A549 (cell line): Measurements from ENCODE around the gene KCNN1. TPM values are rescaled to one million over a fixed set of nuclear protein-coding genes. Genes with fewer than 3 reads are reported as not detected.
A peak's percentile ranks its signal among the peaks of the same experiment; 100 is the strongest.

Experiments
- ATAC-seq, 2 experiments: fragments of 200-7000 bp in 1 of 2; fragments of >200 bp in 1 of 2; cut with Nextera tagmentation in 1 of 2; cut with Tn5 transposase in 1 of 2; 3 replicates each; pipeline versions ENCODE4 v1.8.0 to v1.9.1; 2018 to 2020; ENCODE audit warnings: mild to moderate bottlenecking in 1 of 2, moderate library complexity in 1 of 2
- CTCF ChIA-PET: fragments of 300-600 bp; sonication (Branson Sonifier 250); formaldehyde crosslinking; extraction: SDS; loops from one replicate; lab custom pipeline; 2021; ENCODE audit warnings: antibody characterized with exemption, inconsistent platforms; lab: Yijun Ruan, JAX
- POLR2A ChIA-PET: fragments of 350-600 bp; formaldehyde crosslinking; extraction: SDS; loops from one replicate; lab custom pipeline; 2021; ENCODE audit warnings: antibody characterized with exemption, inconsistent platforms; lab: Yijun Ruan, JAX
- DNase-seq, 2 experiments: peaks; one replicate each; pipeline versions ENCODE4 v3.0.0 to v3.0.0-alpha.2; 2011 to 2016; ENCODE audit warnings: low read depth in 1 of 2, low spot score in 1 of 2
- FAIRE-seq: peaks from 2 replicates; lab custom pipeline; 2011; peaks lifted over from hg19 to GRCh38; lab: Jason Lieb, UNC
- H3K27ac ChIP-seq, 2 experiments: fragments of >200 bp; sonication (Bioruptor Twin); formaldehyde crosslinking; 3 replicates each; pipeline ENCODE4 v1.5.1; 2016 to 2017
- H3K4me1 ChIP-seq: fragments of >200 bp; sonication (Bioruptor Twin); formaldehyde crosslinking; 3 replicates; pipeline ENCODE4 v1.6.1; 2016
- H3K4me2 ChIP-seq: fragments of >200 bp; sonication (Bioruptor Twin); formaldehyde crosslinking; 3 replicates; pipeline ENCODE4 v1.6.1; 2016
- H3K4me3 ChIP-seq: fragments of >200 bp; sonication (Bioruptor Twin); formaldehyde crosslinking; 3 replicates; pipeline ENCODE4 v1.5.1; 2016
- H3K9me3 ChIP-seq: fragments of >200 bp; sonication (Bioruptor Twin); formaldehyde crosslinking; 3 replicates; pipeline ENCODE4 v1.6.1; 2016
- EHMT2 ChIP-seq: fragments of 200-600 bp; sonication (generic); IDR thresholded peaks from 2 replicates; pipeline ENCODE4 v1.6.1; 2016; ENCODE audit warnings: antibody characterized with exemption, low read depth, mild to moderate bottlenecking, moderate library complexity
- FOSB ChIP-seq: fragments of 250-450 bp; sonication (Bioruptor Pico); IDR thresholded peaks from 2 replicates; pipeline ENCODE4 v1.5.0; 2020; ENCODE audit warnings: mild to moderate bottlenecking, moderate library complexity
- FOXS1 ChIP-seq: fragments of 250-450 bp; sonication (Bioruptor Pico); IDR thresholded peaks from 2 replicates; pipeline ENCODE4 v1.5.0; 2020; ENCODE audit warnings: mild to moderate bottlenecking, moderate library complexity
- GATA3 ChIP-seq: IDR thresholded peaks from 2 replicates; pipeline ENCODE4 v1.6.1; 2012; ENCODE audit warnings: borderline replicate concordance
- HEYL ChIP-seq: fragments of 250-450 bp; sonication (Bioruptor Pico); IDR thresholded peaks from 2 replicates; pipeline ENCODE4 v1.8.0; 2021; ENCODE audit warnings: mild to moderate bottlenecking, moderate library complexity
- HOXB13 ChIP-seq: fragments of 250-450 bp; sonication (Bioruptor Pico); IDR thresholded peaks from 2 replicates; pipeline ENCODE4 v1.5.0; 2020; ENCODE audit warnings: low read depth, mild to moderate bottlenecking, moderate library complexity
- MAFK ChIP-seq: fragments of 450-650 bp; IDR thresholded peaks from 2 replicates; pipeline ENCODE4 v1.6.1; 2014; ENCODE audit not compliant: partially characterized antibody
- MAZ ChIP-seq: fragments of 150-350 bp; IDR thresholded peaks from 2 replicates; pipeline ENCODE4 v1.6.1; 2014; ENCODE audit warnings: antibody characterized with exemption, low read depth, low read length, borderline replicate concordance
- NPAS2 ChIP-seq: fragments of 250-450 bp; sonication (Bioruptor Pico); IDR thresholded peaks from 2 replicates; pipeline ENCODE4 v1.8.0; 2022; ENCODE audit warnings: mild to moderate bottlenecking, moderate library complexity, borderline replicate concordance
- NR3C1 ChIP-seq: fragments of >200 bp; sonication (Bioruptor Twin); formaldehyde crosslinking; IDR thresholded peaks from 3 replicates; pipeline ENCODE4 v1.6.1; 2017
- RFX5 ChIP-seq: fragments of 450-650 bp; IDR thresholded peaks from 2 replicates; pipeline ENCODE4 v1.7.1; 2014; ENCODE audit warnings: antibody characterized with exemption, mild to moderate bottlenecking, moderate library complexity
- SMC3 ChIP-seq: fragments of >200 bp; sonication (Bioruptor Twin); formaldehyde crosslinking; IDR thresholded peaks from 3 replicates; pipeline ENCODE4 v1.6.1; 2018; ENCODE audit warnings: inconsistent platforms
- SREBF2 ChIP-seq: fragments of 450-650 bp; IDR thresholded peaks from 2 replicates; pipeline ENCODE4 v1.6.1; 2014; ENCODE audit warnings: mild to moderate bottlenecking, moderate library complexity
- ZC3H11A ChIP-seq: fragments of 450-650 bp; IDR thresholded peaks from 2 replicates; pipeline ENCODE4 v1.6.1; 2014; ENCODE audit warnings: antibody characterized with exemption, mild to moderate bottlenecking
- WGBS: methylation state at CpG from one replicate; pipeline ENCODE4 v1.1.6; 2017; ENCODE audit errors: missing lambda C conversion rate; 5-methylcytosine and 5-hydroxymethylcytosine counted together
- polyA plus RNA-seq, 4 experiments: library from polyadenylated mRNA; depleted of rRNA in 3 of 4; stranded (reverse); fragments of >200 nt; fragmentation: RNase III in 1 of 4; extraction: RNeasy Plus Mini Kit Qiagen cat#74134 plus additional on column Dnase treatment in 1 of 4; gene quantifications; 2 replicates in 3 of 4; 3 replicates in 1 of 4; pipeline ENCODE4 v1.2.3, GENCODE V29; 2011 to 2017
- TF ChIP-seq, protein P1 (sequence below): fragments of 200-600 bp; sonication (generic); IDR thresholded peaks from 2 replicates; pipeline ENCODE4 v1.6.1; 2016; ENCODE audit warnings: antibody characterized with exemption, mild to moderate bottlenecking, moderate library complexity
- TF ChIP-seq, protein P2 (sequence below): fragments of >200 bp; sonication (Bioruptor Twin); formaldehyde crosslinking; IDR thresholded peaks from 3 replicates; pipeline ENCODE4 v1.5.1; 2016
- TF ChIP-seq, protein P3 (sequence below): fragments of 450-650 bp; IDR thresholded peaks from 2 replicates; pipeline ENCODE4 v1.6.1; 2014; ENCODE audit warnings: antibody characterized with exemption
- TF ChIP-seq, protein P4 (sequence below): fragments of >200 bp; sonication (Bioruptor Twin); formaldehyde crosslinking; IDR thresholded peaks from 2 replicates; pipeline ENCODE4 v1.6.1; 2016

Gene KCNN1
- polyA plus RNA-seq, 2 of the 4 experiments (the other 2 are of a cell fraction): 0.43 to 0.85 TPM

- WGBS: 0% methylated on average over 11 of the region's 92 CpGs
- POLR2A ChIA-PET: interaction anchor here (0.5 to 1.0 kb wide), 4 partner anchors 10 to 82 kb away, joined by 3 to 6 read pairs (median 3); no protein-coding TSS in a partner anchor
- DNase-seq (peak; percentile 85 to 90), ATAC-seq (peak; percentile 51 to 62), FAIRE-seq (no peak)
- Histone ChIP-seq H3K4me3 (peak overlapping the region; percentile 52), H3K27ac (peak overlapping the region; percentile 82 to 98), H3K9me3 (no peaks in the 10 kb centered on the region), H3K4me2 (peak overlapping the region; percentile 98), H3K4me1 (peaks cover 42% of the 10 kb centered on the region)
- CTCF ChIA-PET: interaction anchor here (1.1 to 24.1 kb wide), 4 partner anchors 7 to 77 kb away, joined by 3 to 493 read pairs (median 38); partner anchors contain the start of gene CCDC124
- TF ChIP-seq, protein P1, sequence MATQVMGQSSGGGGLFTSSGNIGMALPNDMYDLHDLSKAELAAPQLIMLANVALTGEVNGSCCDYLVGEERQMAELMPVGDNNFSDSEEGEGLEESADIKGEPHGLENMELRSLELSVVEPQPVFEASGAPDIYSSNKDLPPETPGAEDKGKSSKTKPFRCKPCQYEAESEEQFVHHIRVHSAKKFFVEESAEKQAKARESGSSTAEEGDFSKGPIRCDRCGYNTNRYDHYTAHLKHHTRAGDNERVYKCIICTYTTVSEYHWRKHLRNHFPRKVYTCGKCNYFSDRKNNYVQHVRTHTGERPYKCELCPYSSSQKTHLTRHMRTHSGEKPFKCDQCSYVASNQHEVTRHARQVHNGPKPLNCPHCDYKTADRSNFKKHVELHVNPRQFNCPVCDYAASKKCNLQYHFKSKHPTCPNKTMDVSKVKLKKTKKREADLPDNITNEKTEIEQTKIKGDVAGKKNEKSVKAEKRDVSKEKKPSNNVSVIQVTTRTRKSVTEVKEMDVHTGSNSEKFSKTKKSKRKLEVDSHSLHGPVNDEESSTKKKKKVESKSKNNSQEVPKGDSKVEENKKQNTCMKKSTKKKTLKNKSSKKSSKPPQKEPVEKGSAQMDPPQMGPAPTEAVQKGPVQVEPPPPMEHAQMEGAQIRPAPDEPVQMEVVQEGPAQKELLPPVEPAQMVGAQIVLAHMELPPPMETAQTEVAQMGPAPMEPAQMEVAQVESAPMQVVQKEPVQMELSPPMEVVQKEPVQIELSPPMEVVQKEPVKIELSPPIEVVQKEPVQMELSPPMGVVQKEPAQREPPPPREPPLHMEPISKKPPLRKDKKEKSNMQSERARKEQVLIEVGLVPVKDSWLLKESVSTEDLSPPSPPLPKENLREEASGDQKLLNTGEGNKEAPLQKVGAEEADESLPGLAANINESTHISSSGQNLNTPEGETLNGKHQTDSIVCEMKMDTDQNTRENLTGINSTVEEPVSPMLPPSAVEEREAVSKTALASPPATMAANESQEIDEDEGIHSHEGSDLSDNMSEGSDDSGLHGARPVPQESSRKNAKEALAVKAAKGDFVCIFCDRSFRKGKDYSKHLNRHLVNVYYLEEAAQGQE: no peak
- TF ChIP-seq MAZ (peak; percentile 75), FOSB (no peak)
These were observed 18.9 kb upstream of the KCNN1 start for GRCh38 chr19:17947815-17948513.

DNA sequence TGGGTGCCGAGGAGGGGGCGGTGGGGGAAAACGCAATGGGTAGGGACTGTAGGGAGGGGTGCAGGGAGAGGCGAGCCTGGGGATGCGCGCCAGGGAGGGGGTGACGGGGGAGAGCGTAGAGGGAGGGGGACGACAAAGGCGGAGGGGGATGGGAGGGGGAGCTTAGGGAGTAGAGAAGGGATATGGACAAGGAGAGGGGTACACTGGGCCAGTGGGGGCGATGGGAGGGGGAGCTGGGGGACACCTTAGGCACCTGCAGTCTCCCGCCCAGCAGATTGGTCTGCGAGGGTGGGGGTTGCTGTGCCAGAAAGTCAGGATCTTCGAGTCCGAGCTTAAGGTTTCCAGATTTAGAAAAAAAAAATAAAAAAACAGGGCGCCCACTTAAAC is 18.4 kb upstream of the KCNN1 start:
- ChIA-PET CTCF (interaction anchor here (1.1 to 24.1 kb wide), 3 partner anchors 8 to 48 kb away, joined by 3 to 493 read pairs (median 69); partner anchors contain the start of gene CCDC124), POLR2A (interaction anchor here (0.9 kb wide), 1 partner anchor 49 kb away, joined by 6 read pairs; no protein-coding TSS in a partner anchor)
- TF ChIP-seq RFX5 (no peak), ZC3H11A (no peak), NPAS2 (CRISPR knock-in tag) (no peak), HEYL (CRISPR knock-in tag) (no peak), NR3C1 (no peak), MAFK (no peak), SREBF2 (no peak)
- TF ChIP-seq, protein P2, sequence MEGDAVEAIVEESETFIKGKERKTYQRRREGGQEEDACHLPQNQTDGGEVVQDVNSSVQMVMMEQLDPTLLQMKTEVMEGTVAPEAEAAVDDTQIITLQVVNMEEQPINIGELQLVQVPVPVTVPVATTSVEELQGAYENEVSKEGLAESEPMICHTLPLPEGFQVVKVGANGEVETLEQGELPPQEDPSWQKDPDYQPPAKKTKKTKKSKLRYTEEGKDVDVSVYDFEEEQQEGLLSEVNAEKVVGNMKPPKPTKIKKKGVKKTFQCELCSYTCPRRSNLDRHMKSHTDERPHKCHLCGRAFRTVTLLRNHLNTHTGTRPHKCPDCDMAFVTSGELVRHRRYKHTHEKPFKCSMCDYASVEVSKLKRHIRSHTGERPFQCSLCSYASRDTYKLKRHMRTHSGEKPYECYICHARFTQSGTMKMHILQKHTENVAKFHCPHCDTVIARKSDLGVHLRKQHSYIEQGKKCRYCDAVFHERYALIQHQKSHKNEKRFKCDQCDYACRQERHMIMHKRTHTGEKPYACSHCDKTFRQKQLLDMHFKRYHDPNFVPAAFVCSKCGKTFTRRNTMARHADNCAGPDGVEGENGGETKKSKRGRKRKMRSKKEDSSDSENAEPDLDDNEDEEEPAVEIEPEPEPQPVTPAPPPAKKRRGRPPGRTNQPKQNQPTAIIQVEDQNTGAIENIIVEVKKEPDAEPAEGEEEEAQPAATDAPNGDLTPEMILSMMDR: no peak
- DNase-seq (no peak), FAIRE-seq (no peak), ATAC-seq (no peak)
- Histone ChIP-seq H3K4me1 (peaks cover 42% of the 10 kb centered on the region), H3K9me3 (no peaks in the 10 kb centered on the region), H3K4me3 (peak overlapping the region; percentile 52), H3K4me2 (peak overlapping the region; percentile 85), H3K27ac (peak overlapping the region; percentile 82 to 98)
- WGBS: 7% methylated on average over 6 of the region's 16 CpGs

GRCh38 chr19:17948931-17949930 is 17.7 kb upstream of the KCNN1 start:
- Histone ChIP-seq H3K4me2 (peak overlapping the region; percentile 85), H3K27ac (peak overlapping the region in 1 of 2 experiments; percentile 98; a peak in 1 of 6 replicates), H3K9me3 (no peaks in the 10 kb centered on the region), H3K4me1 (peaks cover 36% of the 10 kb centered on the region), H3K4me3 (no peak overlapping the region; the same call in 2 of the 3 replicates)
- ChIA-PET POLR2A (no interaction called here), CTCF (interaction anchor here (1.1 to 24.1 kb wide), 3 partner anchors 9 to 47 kb away, joined by 3 to 493 read pairs (median 69); partner anchors contain the start of gene CCDC124)
- DNase-seq (no peak), ATAC-seq (no peak), FAIRE-seq (no peak)
- 66% methylated on average over 48 of the region's 49 CpGs for WGBS
- no peak for TF ChIP-seq SMC3
- no peak for TF ChIP-seq HOXB13 (CRISPR knock-in tag)
- TF ChIP-seq, protein P3, sequence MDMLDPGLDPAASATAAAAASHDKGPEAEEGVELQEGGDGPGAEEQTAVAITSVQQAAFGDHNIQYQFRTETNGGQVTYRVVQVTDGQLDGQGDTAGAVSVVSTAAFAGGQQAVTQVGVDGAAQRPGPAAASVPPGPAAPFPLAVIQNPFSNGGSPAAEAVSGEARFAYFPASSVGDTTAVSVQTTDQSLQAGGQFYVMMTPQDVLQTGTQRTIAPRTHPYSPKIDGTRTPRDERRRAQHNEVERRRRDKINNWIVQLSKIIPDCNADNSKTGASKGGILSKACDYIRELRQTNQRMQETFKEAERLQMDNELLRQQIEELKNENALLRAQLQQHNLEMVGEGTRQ: no peak
- TF ChIP-seq GATA3: no peak
- no peak for TF ChIP-seq HEYL (CRISPR knock-in tag)
- no peak for TF ChIP-seq EHMT2
- TF ChIP-seq FOSB: no peak
- TF ChIP-seq RFX5: no peak
- TF ChIP-seq FOXS1: no peak
- TF ChIP-seq, protein P4, sequence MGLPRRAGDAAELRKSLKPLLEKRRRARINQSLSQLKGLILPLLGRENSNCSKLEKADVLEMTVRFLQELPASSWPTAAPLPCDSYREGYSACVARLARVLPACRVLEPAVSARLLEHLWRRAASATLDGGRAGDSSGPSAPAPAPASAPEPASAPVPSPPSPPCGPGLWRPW: no peak
- TF ChIP-seq, protein P1: no peak
